ENCODE data around the gene TAS1R3. TPM values are rescaled to one million over a fixed set of nuclear protein-coding genes. Genes with fewer than 3 reads are reported as not detected.

The TAS1R3 gene
- total RNA-seq, 1 donor, result under 0.01 TPM

DNA sequence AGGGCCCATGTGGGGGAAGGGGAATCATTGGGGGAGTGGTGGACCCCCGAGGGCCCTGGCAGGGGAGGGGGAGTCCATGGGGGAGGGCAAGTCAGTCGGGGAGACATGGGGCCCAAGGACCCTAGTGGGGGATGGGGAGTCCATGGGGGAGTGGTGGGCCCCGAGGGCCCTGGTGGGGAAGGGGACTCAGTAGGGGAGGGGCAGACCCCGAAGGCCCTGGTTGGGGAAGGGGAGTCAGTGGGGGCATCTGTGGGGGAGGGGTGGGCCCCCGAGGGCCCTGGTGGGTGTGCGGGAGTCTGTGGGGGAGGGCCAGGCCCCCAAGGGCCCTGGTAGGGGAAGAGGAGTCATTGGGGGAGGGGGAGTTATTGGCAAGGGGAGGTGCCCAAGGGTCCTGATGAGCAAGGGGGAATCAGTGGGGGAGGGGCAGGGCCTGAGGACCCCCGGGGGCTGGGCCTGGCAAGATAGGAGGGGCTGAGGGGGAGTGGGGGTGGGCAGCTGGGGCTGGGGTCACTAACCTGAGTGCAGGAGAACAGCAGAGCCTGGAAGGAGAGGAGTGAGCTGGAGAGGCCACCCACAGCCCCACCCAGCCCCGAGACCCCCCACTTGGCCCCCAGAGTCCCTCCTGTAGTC lies 25.2 kb downstream of the TAS1R3 start:
- H3K27ac ChIP-seq (ENCODE audit: low read depth, low read length), result no peak overlapping the region
- TF ChIP-seq CTCF (IDR thresholded peaks at IDR 0.05; ENCODE audit: extremely low read depth, low read depth, low read length), result no peak
- peak overlapping the region; percentile 89 for H3K4me2 ChIP-seq (ENCODE audit: insufficient read depth, low read length)
- no peaks in the 10 kb centered on the region for H3K27me3 ChIP-seq (ENCODE audit: insufficient read depth, low read length)
- peaks cover 34% of the 10 kb centered on the region for H3K4me1 ChIP-seq (ENCODE audit: insufficient read depth, low read length)
- H3K4me3 ChIP-seq (ENCODE audit: insufficient read depth, low read length), result peak overlapping the region; percentile 95
- H4K20me1 ChIP-seq (ENCODE audit: insufficient read depth, low read length), result peaks cover 32% of the 10 kb centered on the region
- H3K79me2 ChIP-seq (ENCODE audit: insufficient read depth, low read length), result peaks cover 59% of the 10 kb centered on the region
- H2AFZ ChIP-seq (ENCODE audit: low read length), result no peak overlapping the region
- H3K9me3 ChIP-seq (ENCODE audit: low read depth, low read length), result no peaks in the 10 kb centered on the region
- peak; percentile 91 for DNase-seq (ENCODE audit: insufficient read length, low spot score, missing footprints)
- peaks cover 29% of the 10 kb centered on the region for H3K36me3 ChIP-seq (ENCODE audit: insufficient read depth, low read length)

- no peak for TF ChIP-seq CTCF (IDR thresholded peaks at IDR 0.05; ENCODE audit: extremely low read depth, low read depth, low read length)
- Histone ChIP-seq H3K27me3 (ENCODE audit: insufficient read depth, low read length) (no peaks in the 10 kb centered on the region), H3K4me2 (ENCODE audit: insufficient read depth, low read length) (peak overlapping the region; percentile 89), H4K20me1 (ENCODE audit: insufficient read depth, low read length) (peaks cover 27% of the 10 kb centered on the region), H3K4me1 (ENCODE audit: insufficient read depth, low read length) (peaks cover 40% of the 10 kb centered on the region), H2AFZ (ENCODE audit: low read length) (no peak overlapping the region), H3K9me3 (ENCODE audit: low read depth, low read length) (no peaks in the 10 kb centered on the region), H3K27ac (ENCODE audit: low read depth, low read length) (peak overlapping the region; percentile 85), H3K79me2 (ENCODE audit: insufficient read depth, low read length) (peaks cover 61% of the 10 kb centered on the region), H3K36me3 (ENCODE audit: insufficient read depth, low read length) (peaks cover 27% of the 10 kb centered on the region), H3K4me3 (ENCODE audit: insufficient read depth, low read length) (peak overlapping the region; percentile 95)
- DNase-seq (ENCODE audit: insufficient read length, low spot score, missing footprints), result peak; percentile 89
These were observed 25.8 kb downstream of the TAS1R3 start for GRCh38 chr1:1356796-1357401.

GRCh38 chr1:1357871-1358432 lies 26.9 kb downstream of the TAS1R3 start:
- Histone ChIP-seq H3K27me3 (ENCODE audit: insufficient read depth, low read length) (no peaks in the 10 kb centered on the region), H3K4me3 (ENCODE audit: insufficient read depth, low read length) (peak overlapping the region; percentile 95), H3K79me2 (ENCODE audit: insufficient read depth, low read length) (peaks cover 56% of the 10 kb centered on the region), H2AFZ (ENCODE audit: low read length) (no peak overlapping the region), H3K27ac (ENCODE audit: low read depth, low read length) (peak overlapping the region; percentile 85), H4K20me1 (ENCODE audit: insufficient read depth, low read length) (peaks cover 18% of the 10 kb centered on the region), H3K9me3 (ENCODE audit: low read depth, low read length) (no peaks in the 10 kb centered on the region), H3K4me2 (ENCODE audit: insufficient read depth, low read length) (peak overlapping the region; percentile 89), H3K4me1 (ENCODE audit: insufficient read depth, low read length) (peaks cover 45% of the 10 kb centered on the region), H3K36me3 (ENCODE audit: insufficient read depth, low read length) (peaks cover 18% of the 10 kb centered on the region)
- TF ChIP-seq CTCF (IDR thresholded peaks at IDR 0.05; ENCODE audit: extremely low read depth, low read depth, low read length), result no peak
- peak; percentile 90 for DNase-seq (ENCODE audit: insufficient read length, low spot score, missing footprints)
